Transverse colon (tissue), 4 donors: ENCODE measurements around the gene KIAA1755. TPM values are rescaled to one million over a fixed set of nuclear protein-coding genes. Genes with fewer than 3 reads are reported as not detected.

ENCODE experiments used
- DNase-seq: peaks from one replicate; pipeline ENCODE4 v3.0.0-alpha.2; 2019
- H3K27ac ChIP-seq, 4 donors: fragments of 200-600 bp; sonication (generic); 2 replicates each; pipeline ENCODE4 v1.5.1; 2016 to 2018; ENCODE audit warnings: inconsistent platforms in 4 of 4
- H3K27me3 ChIP-seq: fragments of 200-600 bp; sonication (generic); 2 replicates; pipeline ENCODE4 v1.5.1; 2017; ENCODE audit warnings: inconsistent platforms
- H3K36me3 ChIP-seq, 4 donors: fragments of 200-600 bp; sonication (generic); 2 replicates each; pipeline ENCODE4 v1.5.1; 2017 to 2019; ENCODE audit warnings: inconsistent platforms in 4 of 4
- H3K4me1 ChIP-seq, 4 donors: fragments of 200-600 bp; sonication (generic); 2 replicates each; pipeline ENCODE4 v1.5.1; 2017 to 2020; ENCODE audit warnings: inconsistent platforms in 4 of 4
- H3K4me3 ChIP-seq, 4 donors: fragments of 200-600 bp; sonication (generic); 1 replicate in 1 of 4; 2 replicates in 3 of 4; pipeline versions ENCODE4 v1.5.1 to v1.6.1; 2017 to 2019; ENCODE audit warnings: inconsistent platforms in 4 of 4
- H3K9me3 ChIP-seq, 2 donors: fragments of 200-600 bp; sonication (generic); 2 replicates each; pipeline ENCODE4 v1.5.1; 2017 to 2019; ENCODE audit warnings: inconsistent platforms in 2 of 2
- CTCF ChIP-seq, 5 experiments: fragments of 200-600 bp in 3 of 5; fragments of 450-650 bp in 2 of 5; sonication (generic) in 3 of 5; IDR thresholded peaks; 1 replicate in 2 of 5; 2 replicates in 3 of 5; pipeline ENCODE4 v1.5.1; 2016 to 2017; ENCODE audit warnings: antibody characterized with exemption in 5 of 5, inconsistent platforms in 3 of 5, mild to moderate bottlenecking in 2 of 5, moderate library complexity in 1 of 5
- EP300 ChIP-seq: sonication (generic); formaldehyde crosslinking; IDR thresholded peaks from one replicate; pipeline ENCODE4 v1.6.1; 2017; ENCODE audit warnings: antibody characterized with exemption, low read depth
- POLR2A ChIP-seq: fragments of 450-650 bp; IDR thresholded peaks from one replicate; pipeline ENCODE4 v1.6.1; 2016; ENCODE audit warnings: antibody characterized with exemption, mild to moderate bottlenecking, moderate library complexity
- POLR2AphosphoS5 ChIP-seq, 3 donors: sonication (generic); formaldehyde crosslinking; IDR thresholded peaks; one replicate each; pipeline ENCODE4 v1.6.1; 2016; ENCODE audit warnings: antibody characterized with exemption in 3 of 3
- WGBS, 2 donors: methylation state at CpG; one replicate each; pipeline ENCODE4 v1.1.5; 2018; ENCODE audit warnings: low coverage in 1 of 2; 5-methylcytosine and 5-hydroxymethylcytosine counted together
- in situ Hi-C, 4 donors: fragments of 200-750 bp; cut with MboI; loops; one replicate each; pipeline versions ENCODE4 v1.15.0 to v1.15.1; 2017; ENCODE audit warnings: low sequenced_read_pairs in 3 of 4, low pct_ligation_motif_present in 1 of 4, low pct_unique_long_range_greater_than_20kb in 1 of 4
- intact Hi-C: fragments of 100-400 bp; cut with DNase I; formaldehyde crosslinking; loops from one replicate; pipeline ENCODE4 v1.15.1; 2023; ENCODE audit warnings: low total_unique reads
- total RNA-seq, 4 donors: library from RNA; depleted of rRNA; stranded (reverse); fragments of >200 nt; gene quantifications; one replicate each; pipeline ENCODE4 v1.1.0, GENCODE V29; 2016

Gene KIAA1755
- total RNA-seq, 4 donors from 2014 or later: 1.6 to 20.2 (median 3.7) TPM

GRCh38 chr20:38167328-38167850, 93.1 kb downstream of the KIAA1755 start:
- H3K27ac ChIP-seq: peak overlapping the region in 3 of 4 donors; percentile 17 to 42 (median 19)
- H3K36me3 ChIP-seq: no peaks in the 10 kb centered on the region
- DNase-seq: no peak
- H3K4me3 ChIP-seq: no peak overlapping the region
- intact Hi-C loops (loop anchor here (5.0 kb wide), 1 partner anchor 110 kb away; no protein-coding TSS in a partner anchor), in situ Hi-C loops (loop anchor here in 3 of 4 donors (10.0 to 25.0 kb wide), 3 partner anchors 93 to 105 kb away; no protein-coding TSS in a partner anchor)
- WGBS, 2 donors: 83 to 88% methylated on average over 1 to 8 of the region's 8 CpGs
- TF ChIP-seq CTCF (IDR thresholded peaks at IDR 0.05): no peak
- TF ChIP-seq EP300: no peak
- no peak for TF ChIP-seq POLR2A
- no peak for TF ChIP-seq POLR2AphosphoS5 (IDR thresholded peaks at IDR 0.05)
- H3K27me3 ChIP-seq: no peaks in the 10 kb centered on the region
- H3K9me3 ChIP-seq: no peaks in the 10 kb centered on the region
- peaks cover 5 to 29% (median 10%) of the 10 kb centered on the region in 4 donors for H3K4me1 ChIP-seq

DNA sequence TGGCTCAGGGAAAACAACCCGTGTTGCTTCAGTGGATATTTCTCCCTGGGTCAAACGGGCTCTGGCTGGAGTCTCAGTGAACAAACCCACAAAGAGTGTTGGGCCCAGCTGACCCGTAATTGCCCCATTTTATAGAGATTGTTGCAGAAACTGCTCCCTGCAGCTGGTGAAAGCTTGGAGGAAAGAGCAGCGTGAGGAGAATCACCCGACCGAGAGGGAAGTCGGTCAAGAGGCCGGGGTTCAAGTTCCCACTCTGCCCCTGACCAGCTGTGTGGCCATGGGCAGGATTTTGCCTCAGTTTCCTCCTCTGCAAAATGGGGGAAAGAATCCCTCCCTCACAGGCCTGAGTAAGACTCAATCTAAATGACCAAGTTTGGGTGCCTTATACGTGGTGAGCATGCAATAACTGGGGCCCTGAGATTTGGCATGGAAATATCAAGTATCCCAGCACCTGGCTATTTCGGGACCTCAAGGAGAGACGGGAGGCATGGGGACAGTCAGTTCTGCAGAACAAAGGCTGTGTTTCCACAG, 93.8 kb downstream of the KIAA1755 start:
- in situ Hi-C loops (loop anchor here in 3 of 4 donors (10.0 to 25.0 kb wide), 3 partner anchors 92 to 104 kb away; no protein-coding TSS in a partner anchor), intact Hi-C loops (loop anchor here (5.0 kb wide), 1 partner anchor 109 kb away; no protein-coding TSS in a partner anchor)
- no peak for TF ChIP-seq CTCF (IDR thresholded peaks at IDR 0.05)
- TF ChIP-seq POLR2A: no peak
- TF ChIP-seq EP300: no peak
- WGBS, 2 donors: 76 to 80% methylated on average over 2 to 11 of the region's 11 CpGs
- Histone ChIP-seq H3K27ac (peak overlapping the region in 3 of 4 donors; percentile 26 to 42 (median 28)), H3K4me1 (peaks cover 5 to 29% (median 10%) of the 10 kb centered on the region in 4 donors), H3K9me3 (no peaks in the 10 kb centered on the region), H3K4me3 (no peak overlapping the region), H3K36me3 (no peaks in the 10 kb centered on the region), H3K27me3 (no peaks in the 10 kb centered on the region)
- DNase-seq: no peak

- no peak for DNase-seq
- no peaks in the 10 kb centered on the region for H3K9me3 ChIP-seq
- no peaks in the 10 kb centered on the region for H3K36me3 ChIP-seq
- 60 to 75% methylated on average over 1 to 10 of the region's 11 CpGs for WGBS, 2 donors
- intact Hi-C loops: loop anchor here (2.0 to 5.0 kb wide), 2 partner anchors 91 to 109 kb away; no protein-coding TSS in a partner anchor
- H3K27me3 ChIP-seq: no peaks in the 10 kb centered on the region
- peak overlapping the region in 3 of 4 donors; percentile 28 to 59 (median 35) for H3K27ac ChIP-seq
- H3K4me1 ChIP-seq: peaks cover 5 to 29% (median 10%) of the 10 kb centered on the region in 4 donors
- no peak for TF ChIP-seq CTCF (IDR thresholded peaks at IDR 0.05)
- TF ChIP-seq POLR2A: no peak
- no peak for TF ChIP-seq EP300
- TF ChIP-seq POLR2AphosphoS5 (IDR thresholded peaks at IDR 0.05): no peak
- no peak overlapping the region for H3K4me3 ChIP-seq
- in situ Hi-C loops: loop anchor here in 3 of 4 donors (10.0 to 25.0 kb wide), 3 partner anchors 91 to 104 kb away; no protein-coding TSS in a partner anchor
Measured at GRCh38 chr20:38165966-38166702, 94.4 kb downstream of the KIAA1755 start.
